ENCODE measurements around the gene SPRING1.

Gene SPRING1

GRCh38 chr12:116694653-116695463 lies 43.0 kb downstream of the SPRING1 start:
- Histone ChIP-seq H3K4me1 (ENCODE audit: control insufficient read depth, insufficient read depth, low read length, poor library complexity, severe bottlenecking) (no peaks in the 10 kb centered on the region), H3K36me3 (ENCODE audit: control insufficient read depth, insufficient read depth, low read length) (no peaks in the 10 kb centered on the region), H3K27ac (ENCODE audit: low read depth, low read length, severe bottlenecking) (no peak overlapping the region), H3K9me3 (ENCODE audit: control insufficient read depth, low read length) (no peaks in the 10 kb centered on the region), H3K4me3 (ENCODE audit: extremely low read depth, insufficient read depth, low read length, poor library complexity, severe bottlenecking) (no peak overlapping the region)
- WGBS, 2 experiments (ENCODE audit: insufficient coverage in 2 of 2), result 77 to 82% methylated on average over 16 to 17 of the region's 22 CpGs

- H3K36me3 ChIP-seq (ENCODE audit: control insufficient read depth, insufficient read depth, low read length), result no peaks in the 10 kb centered on the region
- no peak overlapping the region for H3K27ac ChIP-seq (ENCODE audit: low read depth, low read length, severe bottlenecking)
- H3K4me1 ChIP-seq (ENCODE audit: control insufficient read depth, insufficient read depth, low read length, poor library complexity, severe bottlenecking), result no peaks in the 10 kb centered on the region
- no peaks in the 10 kb centered on the region for H3K9me3 ChIP-seq (ENCODE audit: control insufficient read depth, low read length)
- no peak overlapping the region for H3K4me3 ChIP-seq (ENCODE audit: extremely low read depth, insufficient read depth, low read length, poor library complexity, severe bottlenecking)
- WGBS, 2 experiments (ENCODE audit: insufficient coverage in 2 of 2), result 35 to 39% methylated on average over 31 to 32 of the region's 34 CpGs
Measured at GRCh38 chr12:116693286-116694227, 44.3 kb downstream of the SPRING1 start.

GRCh38 chr12:116692605-116693004 lies 45.3 kb downstream of the SPRING1 start:
- no peak overlapping the region for H3K27ac ChIP-seq (ENCODE audit: low read depth, low read length, severe bottlenecking)
- 78 to 89% methylated on average over 1 of the region's 3 CpGs for WGBS, 2 experiments (ENCODE audit: insufficient coverage in 2 of 2)
- no peaks in the 10 kb centered on the region for H3K4me1 ChIP-seq (ENCODE audit: control insufficient read depth, insufficient read depth, low read length, poor library complexity, severe bottlenecking)
- H3K4me3 ChIP-seq (ENCODE audit: extremely low read depth, insufficient read depth, low read length, poor library complexity, severe bottlenecking), result no peak overlapping the region
- H3K36me3 ChIP-seq (ENCODE audit: control insufficient read depth, insufficient read depth, low read length), result no peaks in the 10 kb centered on the region
- no peaks in the 10 kb centered on the region for H3K9me3 ChIP-seq (ENCODE audit: control insufficient read depth, low read length)

GRCh38 chr12:116691636-116692035 lies 46.2 kb downstream of the SPRING1 start:
- 92 to 93% methylated on average over 4 of the region's 4 CpGs for WGBS, 2 experiments (ENCODE audit: insufficient coverage in 2 of 2)
- Histone ChIP-seq H3K27ac (ENCODE audit: low read depth, low read length, severe bottlenecking) (no peak overlapping the region), H3K4me1 (ENCODE audit: control insufficient read depth, insufficient read depth, low read length, poor library complexity, severe bottlenecking) (no peaks in the 10 kb centered on the region), H3K9me3 (ENCODE audit: control insufficient read depth, low read length) (no peaks in the 10 kb centered on the region), H3K36me3 (ENCODE audit: control insufficient read depth, insufficient read depth, low read length) (no peaks in the 10 kb centered on the region), H3K4me3 (ENCODE audit: extremely low read depth, insufficient read depth, low read length, poor library complexity, severe bottlenecking) (no peak overlapping the region)

GRCh38 chr12:116691205-116691604 lies 46.7 kb downstream of the SPRING1 start:
- no peaks in the 10 kb centered on the region for H3K4me1 ChIP-seq (ENCODE audit: control insufficient read depth, insufficient read depth, low read length, poor library complexity, severe bottlenecking)
- no peak overlapping the region for H3K27ac ChIP-seq (ENCODE audit: low read depth, low read length, severe bottlenecking)
- H3K4me3 ChIP-seq (ENCODE audit: extremely low read depth, insufficient read depth, low read length, poor library complexity, severe bottlenecking), result no peak overlapping the region
- no peaks in the 10 kb centered on the region for H3K9me3 ChIP-seq (ENCODE audit: control insufficient read depth, low read length)
- H3K36me3 ChIP-seq (ENCODE audit: control insufficient read depth, insufficient read depth, low read length), result no peaks in the 10 kb centered on the region
- 92 to 94% methylated on average over 6 to 7 of the region's 7 CpGs for WGBS, 2 experiments (ENCODE audit: insufficient coverage in 2 of 2)

- no peaks in the 10 kb centered on the region for H3K9me3 ChIP-seq (ENCODE audit: control insufficient read depth, low read length)
- H3K27ac ChIP-seq (ENCODE audit: low read depth, low read length, severe bottlenecking), result no peak overlapping the region
- no peak overlapping the region for H3K4me3 ChIP-seq (ENCODE audit: extremely low read depth, insufficient read depth, low read length, poor library complexity, severe bottlenecking)
- H3K4me1 ChIP-seq (ENCODE audit: control insufficient read depth, insufficient read depth, low read length, poor library complexity, severe bottlenecking), result no peaks in the 10 kb centered on the region
- WGBS, 2 experiments (ENCODE audit: insufficient coverage in 2 of 2), result 75 to 83% methylated on average over 4 to 6 of the region's 8 CpGs
- H3K36me3 ChIP-seq (ENCODE audit: control insufficient read depth, insufficient read depth, low read length), result no peaks in the 10 kb centered on the region
Measured at GRCh38 chr12:116689979-116690744, 47.7 kb downstream of the SPRING1 start.

- Histone ChIP-seq H3K36me3 (ENCODE audit: control insufficient read depth, insufficient read depth, low read length) (no peaks in the 10 kb centered on the region), H3K4me1 (ENCODE audit: control insufficient read depth, insufficient read depth, low read length, poor library complexity, severe bottlenecking) (no peaks in the 10 kb centered on the region), H3K4me3 (ENCODE audit: extremely low read depth, insufficient read depth, low read length, poor library complexity, severe bottlenecking) (no peak overlapping the region), H3K9me3 (ENCODE audit: control insufficient read depth, low read length) (no peaks in the 10 kb centered on the region), H3K27ac (ENCODE audit: low read depth, low read length, severe bottlenecking) (no peak overlapping the region)
- 86 to 100% methylated on average over 2 to 3 of the region's 5 CpGs for WGBS, 2 experiments (ENCODE audit: insufficient coverage in 2 of 2)
Measured at GRCh38 chr12:116689521-116689920, 48.3 kb downstream of the SPRING1 start.

Measured in mesodermal cell (in vitro differentiated cells).